Loucy (cell line): ENCODE measurements around the gene TM4SF1.

Experiments
- EZH2phosphoT487 ChIP-seq: fragments of 200-600 bp; IDR thresholded peaks from 2 replicates; pipeline ENCODE4 v1.6.1; 2018; ENCODE audit warnings: antibody characterized with exemption, mild to moderate bottlenecking, moderate library complexity, borderline replicate concordance
- TF ChIP-seq, protein P1 (sequence below): fragments of 200-600 bp; sonication (generic); conservative IDR thresholded peaks from 2 replicates; pipeline ENCODE4 v1.5.1; 2014; ENCODE audit warnings: mild to moderate bottlenecking, antibody characterized with exemption, low read length

GRCh38 chr3:149386299-149386606 lies 8.8 kb upstream of the TM4SF1 start:
- TF ChIP-seq, protein P1, sequence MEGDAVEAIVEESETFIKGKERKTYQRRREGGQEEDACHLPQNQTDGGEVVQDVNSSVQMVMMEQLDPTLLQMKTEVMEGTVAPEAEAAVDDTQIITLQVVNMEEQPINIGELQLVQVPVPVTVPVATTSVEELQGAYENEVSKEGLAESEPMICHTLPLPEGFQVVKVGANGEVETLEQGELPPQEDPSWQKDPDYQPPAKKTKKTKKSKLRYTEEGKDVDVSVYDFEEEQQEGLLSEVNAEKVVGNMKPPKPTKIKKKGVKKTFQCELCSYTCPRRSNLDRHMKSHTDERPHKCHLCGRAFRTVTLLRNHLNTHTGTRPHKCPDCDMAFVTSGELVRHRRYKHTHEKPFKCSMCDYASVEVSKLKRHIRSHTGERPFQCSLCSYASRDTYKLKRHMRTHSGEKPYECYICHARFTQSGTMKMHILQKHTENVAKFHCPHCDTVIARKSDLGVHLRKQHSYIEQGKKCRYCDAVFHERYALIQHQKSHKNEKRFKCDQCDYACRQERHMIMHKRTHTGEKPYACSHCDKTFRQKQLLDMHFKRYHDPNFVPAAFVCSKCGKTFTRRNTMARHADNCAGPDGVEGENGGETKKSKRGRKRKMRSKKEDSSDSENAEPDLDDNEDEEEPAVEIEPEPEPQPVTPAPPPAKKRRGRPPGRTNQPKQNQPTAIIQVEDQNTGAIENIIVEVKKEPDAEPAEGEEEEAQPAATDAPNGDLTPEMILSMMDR: no peak
- TF ChIP-seq EZH2phosphoT487: no peak
